CD4-positive, alpha-beta T cell treated with Interleukin-17A for 4 hours (primary cell): ENCODE results near the gene PAPLN.
"Not testable (repeated sequence)": the region's sequence is repeated elsewhere in the genome, so short reads cannot be mapped to it uniquely, and the experiment has no call there.

Experiments used
- DNase-seq: peaks from one replicate; pipeline ENCODE4 v3.0.0-alpha.2; 2020; ENCODE audit warnings: mixed read lengths

Gene PAPLN

DNA sequence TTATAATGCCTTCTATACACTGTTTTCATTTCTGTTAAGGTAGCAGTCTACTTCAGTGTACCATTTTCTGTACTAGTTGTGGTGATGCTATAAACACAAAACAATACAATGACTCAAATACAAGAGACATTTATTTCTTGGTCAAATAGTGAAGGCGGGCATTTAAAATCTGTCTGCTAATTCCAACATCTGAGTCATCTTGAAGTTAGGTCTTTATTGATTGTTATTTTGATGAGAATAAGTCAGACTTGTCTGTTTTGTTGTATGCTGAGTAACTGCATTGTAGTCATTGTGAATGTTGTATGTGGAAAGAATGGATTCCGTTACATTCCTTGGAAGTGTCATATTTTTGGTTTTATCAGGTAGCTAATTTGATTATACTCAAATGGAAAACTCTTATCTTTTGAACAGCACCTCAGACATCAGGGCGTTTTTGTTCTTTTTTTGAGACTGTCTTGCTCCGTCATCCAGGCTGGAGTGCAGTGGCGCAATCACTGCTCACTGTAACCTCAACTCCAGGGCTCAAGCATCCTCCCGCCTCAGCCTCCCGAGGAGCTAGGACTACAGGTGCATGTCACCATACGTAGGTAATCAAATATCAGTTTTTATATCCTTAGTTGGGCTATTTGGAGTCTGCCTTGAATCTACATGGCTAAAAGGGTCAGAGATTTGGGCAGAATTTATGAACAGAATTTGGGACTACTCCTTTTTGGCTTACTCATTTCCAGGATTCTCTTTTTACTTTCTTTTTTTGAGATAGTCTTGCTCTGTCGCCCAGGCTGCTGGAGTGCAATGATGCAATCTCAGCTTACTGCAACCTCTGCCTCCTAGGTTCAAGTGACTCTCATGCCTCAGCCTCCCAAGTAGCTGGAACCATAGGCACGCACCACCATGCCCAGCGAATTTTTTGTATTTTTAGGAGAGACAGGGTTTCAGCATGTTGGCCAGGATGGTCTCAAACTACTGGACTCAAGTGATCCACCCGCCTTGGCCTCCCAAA lies 56.8 kb downstream of the PAPLN start:
- no peak for DNase-seq

DNA sequence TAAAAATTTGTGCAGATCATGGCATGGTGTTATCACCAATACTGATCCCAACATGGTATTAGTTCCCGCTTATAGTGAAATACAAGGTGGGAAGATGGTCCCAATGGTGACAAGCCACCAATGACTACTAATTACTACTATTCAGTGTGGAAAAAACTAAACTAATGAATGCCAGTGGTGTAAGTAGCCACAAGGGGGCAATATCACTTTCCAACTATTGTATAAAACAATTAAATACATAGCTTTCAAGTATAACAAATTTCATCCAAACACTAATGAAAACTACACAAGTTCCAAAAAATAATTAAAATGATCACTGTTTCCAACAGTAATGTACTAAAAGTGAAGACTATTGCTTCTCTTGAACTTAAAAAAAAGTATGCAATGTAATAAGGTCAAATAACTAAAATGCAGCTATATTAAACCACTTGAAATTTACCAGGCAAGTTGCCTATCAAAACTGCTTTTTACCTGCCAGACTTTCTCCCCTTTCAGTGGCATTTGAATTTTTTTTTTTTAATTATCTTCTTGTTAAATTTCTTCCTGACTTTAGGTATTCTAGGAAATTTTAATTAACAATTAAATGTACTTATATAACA lies 58.0 kb downstream of the PAPLN start:
- peak; percentile 34 for DNase-seq

- no peak for DNase-seq
These were observed 68.2 kb downstream of the PAPLN start for GRCh38 chr14:73305499-73305898.

DNA sequence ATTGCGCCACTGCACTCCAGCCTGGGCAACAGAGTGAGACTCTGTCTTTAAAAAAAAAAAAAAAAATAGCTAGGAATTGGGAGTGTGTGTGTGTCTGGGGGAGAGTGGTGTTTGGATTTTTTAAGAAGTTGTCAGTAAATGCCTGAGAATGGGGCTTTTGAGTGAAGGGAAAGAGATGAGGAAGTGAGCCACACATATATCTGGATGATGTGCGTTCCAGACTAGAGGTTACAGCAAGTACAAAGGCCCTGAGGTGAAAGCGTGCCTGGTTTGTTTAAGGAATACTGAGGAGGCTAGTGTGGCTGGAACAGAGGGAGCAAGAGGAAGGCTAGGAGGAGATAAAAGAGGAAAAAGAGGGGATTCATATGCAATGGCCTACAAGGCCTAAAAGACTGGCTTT lies 70.0 kb downstream of the PAPLN start:
- no peak for DNase-seq

DNA sequence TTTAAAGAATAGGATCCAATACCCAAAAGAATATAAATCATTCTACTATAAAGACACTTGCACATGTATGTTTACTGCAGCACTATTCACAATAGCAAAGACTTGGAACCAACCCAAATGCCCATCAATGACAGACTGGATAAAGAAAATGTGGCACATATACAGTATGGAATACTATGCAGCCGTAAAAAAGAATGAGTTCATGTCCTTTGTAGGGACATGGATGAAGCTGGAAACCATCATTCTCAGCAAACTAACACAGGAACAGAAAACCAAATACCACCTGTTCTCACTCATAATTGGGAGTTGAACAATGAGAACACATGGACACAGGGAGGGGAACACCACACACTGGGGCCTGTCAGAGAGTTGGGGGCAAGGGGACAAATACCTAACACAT lies 71.9 kb downstream of the PAPLN start:
- not testable (repeated sequence) for DNase-seq

DNA sequence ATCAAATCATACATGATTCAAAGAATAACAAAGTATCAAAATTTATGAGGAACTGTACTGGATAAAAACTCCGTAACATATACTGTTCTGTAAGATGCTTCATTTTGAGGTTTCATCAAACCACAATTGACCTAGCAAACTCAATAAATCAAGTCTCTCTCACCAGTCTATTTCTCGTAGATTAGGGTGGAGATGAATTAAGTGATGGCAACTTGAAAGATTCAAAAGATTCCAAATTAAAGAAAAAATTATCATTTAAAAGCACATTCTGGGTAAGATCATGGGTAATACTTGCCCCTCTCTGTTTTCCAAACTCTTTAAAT lies 74.4 kb downstream of the PAPLN start:
- no peak for DNase-seq

DNA sequence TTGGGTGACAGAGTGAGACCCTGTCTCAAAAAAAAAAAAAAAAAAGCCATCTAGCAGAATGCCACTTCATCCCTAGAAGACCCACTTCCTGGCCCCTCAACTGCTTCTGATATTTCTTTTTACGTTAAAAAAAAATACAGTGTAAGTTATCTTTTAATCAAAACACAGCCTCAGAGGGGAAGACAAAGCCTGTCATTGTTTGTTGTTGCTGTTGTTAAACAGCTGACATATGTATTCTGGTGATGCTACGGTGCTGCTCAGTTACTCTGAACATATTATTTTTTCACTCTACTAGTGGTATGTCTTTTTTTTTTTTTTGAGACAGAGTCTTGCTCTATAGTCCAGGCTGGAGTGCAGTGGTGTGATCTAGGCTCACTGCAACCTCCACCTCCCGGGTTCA lies 75.4 kb downstream of the PAPLN start:
- DNase-seq: no peak

GRCh38 chr14:73313151-73313550 lies 75.8 kb downstream of the PAPLN start:
- no peak for DNase-seq

- no peak for DNase-seq
These were observed 86.6 kb downstream of the PAPLN start for GRCh38 chr14:73323896-73324399.
